ENCODE results near the gene USP49.
"Not testable (repeated sequence)": the region's sequence is repeated elsewhere in the genome, so short reads cannot be mapped to it uniquely, and the experiment has no call there.

Gene USP49

GRCh38 chr6:41767112-41767833 is 127.9 kb downstream of the USP49 start:
- no peak overlapping the region for H3K4me3 ChIP-seq (ENCODE audit: low read length)
- H3K9ac ChIP-seq (ENCODE audit: low read length), result peak overlapping the region; percentile 38
- H3K9me3 ChIP-seq (ENCODE audit: control insufficient read depth, low read length), result no peaks in the 10 kb centered on the region
- peaks cover 5% of the 10 kb centered on the region for H3K36me3 ChIP-seq (ENCODE audit: control insufficient read depth, insufficient read depth, low read length)
- no peaks in the 10 kb centered on the region for H3K27me3 ChIP-seq (ENCODE audit: control insufficient read depth, insufficient read depth, low read length)
- H3K4me1 ChIP-seq (ENCODE audit: control insufficient read depth, insufficient read depth, low read length), result peaks cover 35% of the 10 kb centered on the region

- not testable (repeated sequence) for H3K36me3 ChIP-seq (ENCODE audit: control insufficient read depth, insufficient read depth, low read length); H3K9ac ChIP-seq (ENCODE audit: low read length); H3K27me3 ChIP-seq (ENCODE audit: control insufficient read depth, insufficient read depth, low read length); H3K4me3 ChIP-seq (ENCODE audit: low read length); H3K9me3 ChIP-seq (ENCODE audit: control insufficient read depth, low read length)
- peaks cover 35% of the 10 kb centered on the region for H3K4me1 ChIP-seq (ENCODE audit: control insufficient read depth, insufficient read depth, low read length)
These were observed 129.0 kb downstream of the USP49 start for GRCh38 chr6:41766043-41766664.

GRCh38 chr6:41763470-41763869 is 131.7 kb downstream of the USP49 start:
- no peaks in the 10 kb centered on the region for H3K27me3 ChIP-seq (ENCODE audit: control insufficient read depth, insufficient read depth, low read length)
- H3K4me3 ChIP-seq (ENCODE audit: low read length), result no peak overlapping the region
- H3K4me1 ChIP-seq (ENCODE audit: control insufficient read depth, insufficient read depth, low read length), result peaks cover 45% of the 10 kb centered on the region
- H3K9me3 ChIP-seq (ENCODE audit: control insufficient read depth, low read length), result no peaks in the 10 kb centered on the region
- H3K9ac ChIP-seq (ENCODE audit: low read length), result no peak overlapping the region
- no peaks in the 10 kb centered on the region for H3K36me3 ChIP-seq (ENCODE audit: control insufficient read depth, insufficient read depth, low read length)

GRCh38 chr6:41759905-41760579 is 135.1 kb downstream of the USP49 start:
- no peak overlapping the region for H3K9ac ChIP-seq (ENCODE audit: low read length)
- H3K9me3 ChIP-seq (ENCODE audit: control insufficient read depth, low read length), result no peaks in the 10 kb centered on the region
- H3K4me1 ChIP-seq (ENCODE audit: control insufficient read depth, insufficient read depth, low read length), result peaks cover 31% of the 10 kb centered on the region
- no peak overlapping the region for H3K4me3 ChIP-seq (ENCODE audit: low read length)
- H3K27me3 ChIP-seq (ENCODE audit: control insufficient read depth, insufficient read depth, low read length), result no peaks in the 10 kb centered on the region
- no peaks in the 10 kb centered on the region for H3K36me3 ChIP-seq (ENCODE audit: control insufficient read depth, insufficient read depth, low read length)

GRCh38 chr6:41759106-41759904 is 135.9 kb downstream of the USP49 start:
- no peak overlapping the region for H3K9ac ChIP-seq (ENCODE audit: low read length)
- H3K4me1 ChIP-seq (ENCODE audit: control insufficient read depth, insufficient read depth, low read length), result peaks cover 31% of the 10 kb centered on the region
- H3K4me3 ChIP-seq (ENCODE audit: low read length), result no peak overlapping the region
- H3K27me3 ChIP-seq (ENCODE audit: control insufficient read depth, insufficient read depth, low read length), result no peaks in the 10 kb centered on the region
- no peaks in the 10 kb centered on the region for H3K9me3 ChIP-seq (ENCODE audit: control insufficient read depth, low read length)
- H3K36me3 ChIP-seq (ENCODE audit: control insufficient read depth, insufficient read depth, low read length), result no peaks in the 10 kb centered on the region

- Histone ChIP-seq H3K9me3 (ENCODE audit: control insufficient read depth, low read length) (no peaks in the 10 kb centered on the region), H3K27me3 (ENCODE audit: control insufficient read depth, insufficient read depth, low read length) (no peaks in the 10 kb centered on the region), H3K9ac (ENCODE audit: low read length) (no peak overlapping the region)
These were observed 136.5 kb downstream of the USP49 start for GRCh38 chr6:41758641-41759035.

GRCh38 chr6:41757931-41758640 is 137.1 kb downstream of the USP49 start:
- H3K9me3 ChIP-seq (ENCODE audit: control insufficient read depth, low read length), result no peaks in the 10 kb centered on the region
- no peak overlapping the region for H3K9ac ChIP-seq (ENCODE audit: low read length)
- no peaks in the 10 kb centered on the region for H3K27me3 ChIP-seq (ENCODE audit: control insufficient read depth, insufficient read depth, low read length)
- no peak overlapping the region for H3K4me3 ChIP-seq (ENCODE audit: low read length)
- peaks cover 31% of the 10 kb centered on the region for H3K4me1 ChIP-seq (ENCODE audit: control insufficient read depth, insufficient read depth, low read length)
- H3K36me3 ChIP-seq (ENCODE audit: control insufficient read depth, insufficient read depth, low read length), result no peaks in the 10 kb centered on the region

More at GRCh38 chr6:41758641-41759035, 136.5 kb downstream of the USP49 start:
- Histone ChIP-seq H3K4me3 (ENCODE audit: low read length) (no peak overlapping the region), H3K4me1 (ENCODE audit: control insufficient read depth, insufficient read depth, low read length) (peaks cover 31% of the 10 kb centered on the region), H3K36me3 (ENCODE audit: control insufficient read depth, insufficient read depth, low read length) (no peaks in the 10 kb centered on the region)

GRCh38 chr6:41757271-41757670 is 137.9 kb downstream of the USP49 start:
- no peak overlapping the region for H3K9ac ChIP-seq (ENCODE audit: low read length)
- peaks cover 31% of the 10 kb centered on the region for H3K4me1 ChIP-seq (ENCODE audit: control insufficient read depth, insufficient read depth, low read length)
- H3K27me3 ChIP-seq (ENCODE audit: control insufficient read depth, insufficient read depth, low read length), result no peaks in the 10 kb centered on the region
- no peaks in the 10 kb centered on the region for H3K9me3 ChIP-seq (ENCODE audit: control insufficient read depth, low read length)
- no peaks in the 10 kb centered on the region for H3K36me3 ChIP-seq (ENCODE audit: control insufficient read depth, insufficient read depth, low read length)
- H3K4me3 ChIP-seq (ENCODE audit: low read length), result no peak overlapping the region

GRCh38 chr6:41756354-41756753 is 138.8 kb downstream of the USP49 start:
- no peaks in the 10 kb centered on the region for H3K36me3 ChIP-seq (ENCODE audit: control insufficient read depth, insufficient read depth, low read length)
- no peak overlapping the region for H3K4me3 ChIP-seq (ENCODE audit: low read length)
- H3K27me3 ChIP-seq (ENCODE audit: control insufficient read depth, insufficient read depth, low read length), result no peaks in the 10 kb centered on the region
- no peak overlapping the region for H3K9ac ChIP-seq (ENCODE audit: low read length)
- no peaks in the 10 kb centered on the region for H3K9me3 ChIP-seq (ENCODE audit: control insufficient read depth, low read length)
- H3K4me1 ChIP-seq (ENCODE audit: control insufficient read depth, insufficient read depth, low read length), result peaks cover 31% of the 10 kb centered on the region

GRCh38 chr6:41755895-41756294 is 139.3 kb downstream of the USP49 start:
- no peaks in the 10 kb centered on the region for H3K27me3 ChIP-seq (ENCODE audit: control insufficient read depth, insufficient read depth, low read length)
- peaks cover 35% of the 10 kb centered on the region for H3K4me1 ChIP-seq (ENCODE audit: control insufficient read depth, insufficient read depth, low read length)

GRCh38 chr6:41750374-41750773 is 144.8 kb downstream of the USP49 start:
- H3K9ac ChIP-seq (ENCODE audit: low read length), result no peak overlapping the region

More at GRCh38 chr6:41755895-41756294, 139.3 kb downstream of the USP49 start:
- no peaks in the 10 kb centered on the region for H3K9me3 ChIP-seq (ENCODE audit: control insufficient read depth, low read length)
- H3K4me3 ChIP-seq (ENCODE audit: low read length), result no peak overlapping the region
- H3K9ac ChIP-seq (ENCODE audit: low read length), result no peak overlapping the region
- no peaks in the 10 kb centered on the region for H3K36me3 ChIP-seq (ENCODE audit: control insufficient read depth, insufficient read depth, low read length)

More at GRCh38 chr6:41750374-41750773, 144.8 kb downstream of the USP49 start:
- peaks cover 28% of the 10 kb centered on the region for H3K4me1 ChIP-seq (ENCODE audit: control insufficient read depth, insufficient read depth, low read length)
- H3K4me3 ChIP-seq (ENCODE audit: low read length), result no peak overlapping the region
- H3K9me3 ChIP-seq (ENCODE audit: control insufficient read depth, low read length), result no peaks in the 10 kb centered on the region
- H3K36me3 ChIP-seq (ENCODE audit: control insufficient read depth, insufficient read depth, low read length), result no peaks in the 10 kb centered on the region
- H3K27me3 ChIP-seq (ENCODE audit: control insufficient read depth, insufficient read depth, low read length), result no peaks in the 10 kb centered on the region

All from mucosa of stomach (tissue), 1 donor.